Subcutaneous adipose tissue (tissue), 4 donors: ENCODE data around the gene ALS2CL. TPM values are rescaled to one million over a fixed set of nuclear protein-coding genes. Genes with fewer than 3 reads are reported as not detected.

Source experiments
- CTCF ChIP-seq: fragments of 450-650 bp; IDR thresholded peaks from one replicate; pipeline ENCODE4 v1.5.1; 2016; ENCODE audit warnings: low read depth, mild to moderate bottlenecking, control low read depth, antibody characterized with exemption, moderate library complexity
- total RNA-seq, 4 donors: library from RNA; depleted of rRNA; stranded (reverse); fragments of >200 nt; gene quantifications; one replicate each; pipeline ENCODE4 v1.1.0, GENCODE V29; 2016

Gene ALS2CL
- total RNA-seq, 4 donors from 2014 or later: 4.4 to 30.3 (median 7.8) TPM

- TF ChIP-seq CTCF: no peak
Measured at GRCh38 chr3:46705022-46705530, 11.6 kb upstream of the ALS2CL start.

GRCh38 chr3:46703013-46703520, 9.6 kb upstream of the ALS2CL start:
- no peak for TF ChIP-seq CTCF

GRCh38 chr3:46702246-46703012, 8.9 kb upstream of the ALS2CL start:
- no peak for TF ChIP-seq CTCF

- TF ChIP-seq CTCF: no peak
Measured at GRCh38 chr3:46701181-46701939, 7.9 kb upstream of the ALS2CL start, which contains the start of gene TMIE. Gene TMIE, plus strand, starts transcription at chr3:46701392. Its CDS starts 96 bp downstream, at chr3:46701488.

GRCh38 chr3:46700772-46701171, 7.3 kb upstream of the ALS2CL start:
- TF ChIP-seq CTCF: no peak

- TF ChIP-seq CTCF: no peak
Measured at GRCh38 chr3:46699676-46700523, 6.4 kb upstream of the ALS2CL start.
